OCI-LY3 (cell line): Measurements from ENCODE around the gene JMJD8.

ENCODE experiments used
- H2AFZ ChIP-seq: fragments of 200-600, 300-600 bp; shearing (Covaris generic); 2 replicates; pipeline ENCODE4 v1.6.0; 2014; ENCODE audit warnings: antibody characterized with exemption, low read depth, low read length
- H3K27ac ChIP-seq: fragments of 200-600, 300-600 bp; sonication (generic); 2 replicates; pipeline ENCODE4 v1.5.1; 2014; ENCODE audit warnings: mild to moderate bottlenecking, low read length, moderate library complexity, mixed read lengths
- H3K27me3 ChIP-seq: fragments of 200-600, 300-600 bp; sonication (generic); 2 replicates; pipeline ENCODE4 v1.6.1; 2014; ENCODE audit warnings: low read depth, low read length, mixed read lengths
- H3K36me3 ChIP-seq: fragments of 200-600, 300-600 bp; sonication (generic); replicated peaks from 2 replicates; pipeline ENCODE3; 2014; ENCODE audit warnings: low read depth, low read length, mixed read lengths
- H3K4me1 ChIP-seq: fragments of 300-600, 200-600 bp; sonication (generic); 2 replicates; pipeline ENCODE4 v1.6.1; 2014; ENCODE audit warnings: low read length, mixed read lengths
- H3K4me2 ChIP-seq: fragments of 200-600, 300-600 bp; sonication (generic); 2 replicates; pipeline ENCODE4 v1.6.1; 2014; ENCODE audit warnings: low read length, mixed read lengths
- H3K4me3 ChIP-seq: fragments of 300-600, 200-600 bp; sonication (generic); 2 replicates; pipeline ENCODE4 v1.5.1; 2014; ENCODE audit warnings: antibody characterized with exemption, mild to moderate bottlenecking, low read length, moderate library complexity
- H3K79me2 ChIP-seq: fragments of 300-600, 200-600 bp; shearing (Covaris generic); 2 replicates; pipeline ENCODE4 v1.6.1; 2014; ENCODE audit warnings: mild to moderate bottlenecking, low read length, mixed read lengths
- H3K9ac ChIP-seq: fragments of 300-600, 200-600 bp; shearing (Covaris generic); 2 replicates; pipeline ENCODE4 v1.6.0; 2014; ENCODE audit warnings: mild to moderate bottlenecking, low read length, moderate library complexity
- H3K9me3 ChIP-seq: fragments of 200-600, 300-600 bp; shearing (Covaris generic); 2 replicates; pipeline ENCODE4 v1.6.1; 2014; ENCODE audit warnings: low read length, mixed read lengths; ENCODE audit not compliant: insufficient read depth
- H4K20me1 ChIP-seq: fragments of 200-600, 300-600 bp; sonication (generic); 2 replicates; pipeline ENCODE4 v1.6.1; 2016; ENCODE audit warnings: low read length, mixed read lengths; ENCODE audit not compliant: insufficient read depth
- CTCF ChIP-seq: fragments of 200-600, 300-600 bp; sonication (generic); IDR thresholded peaks from 2 replicates; pipeline ENCODE4 v1.5.1; 2014; ENCODE audit warnings: antibody characterized with exemption, low read length, low read depth
- EZH2phosphoT487 ChIP-seq: fragments of 200-600 bp; shearing (Covaris generic); IDR thresholded peaks from 2 replicates; pipeline ENCODE4 v1.6.1; 2018; ENCODE audit warnings: antibody characterized with exemption, mixed run types, low read depth

Gene JMJD8

GRCh38 chr16:730666-731509 is 46.8 kb upstream of the JMJD8 start:
- Histone ChIP-seq H3K79me2 (no peaks in the 10 kb centered on the region), H4K20me1 (no peaks in the 10 kb centered on the region), H3K9ac (no peak overlapping the region), H3K27ac (no peak overlapping the region), H3K9me3 (no peaks in the 10 kb centered on the region), H3K27me3 (no peaks in the 10 kb centered on the region), H3K4me2 (no peak overlapping the region), H2AFZ (no peak overlapping the region), H3K4me3 (no peak overlapping the region), H3K36me3 (peaks cover 5% of the 10 kb centered on the region), H3K4me1 (peaks cover 16% of the 10 kb centered on the region)
- TF ChIP-seq CTCF = no peak
- no peak for TF ChIP-seq EZH2phosphoT487

- H3K9ac ChIP-seq = no peak overlapping the region
- H3K36me3 ChIP-seq = no peaks in the 10 kb centered on the region
- H3K4me3 ChIP-seq = no peak overlapping the region
- H3K9me3 ChIP-seq = no peaks in the 10 kb centered on the region
- H3K4me1 ChIP-seq = peaks cover 9% of the 10 kb centered on the region; the same call in 1 of the 2 replicates
- no peak overlapping the region for H3K4me2 ChIP-seq
- H3K27me3 ChIP-seq = no peaks in the 10 kb centered on the region
- TF ChIP-seq CTCF (no peak), EZH2phosphoT487 (no peak)
- no peaks in the 10 kb centered on the region for H4K20me1 ChIP-seq
- no peaks in the 10 kb centered on the region for H3K79me2 ChIP-seq
- no peak overlapping the region for H2AFZ ChIP-seq
- H3K27ac ChIP-seq = no peak overlapping the region
Measured at GRCh38 chr16:729768-730665, 45.9 kb upstream of the JMJD8 start.

GRCh38 chr16:728890-729744 is 45.0 kb upstream of the JMJD8 start:
- H3K27ac ChIP-seq = no peak overlapping the region
- H3K9ac ChIP-seq = no peak overlapping the region

More at GRCh38 chr16:728890-729744, 45.0 kb upstream of the JMJD8 start:
- Histone ChIP-seq H2AFZ (no peak overlapping the region), H4K20me1 (no peaks in the 10 kb centered on the region), H3K4me3 (no peak overlapping the region), H3K4me2 (no peak overlapping the region), H3K36me3 (no peaks in the 10 kb centered on the region), H3K79me2 (no peaks in the 10 kb centered on the region), H3K9me3 (no peaks in the 10 kb centered on the region), H3K4me1 (peaks cover 9% of the 10 kb centered on the region; the same call in 1 of the 2 replicates), H3K27me3 (no peaks in the 10 kb centered on the region)
- TF ChIP-seq CTCF (no peak), EZH2phosphoT487 (no peak)
